Calu3 (cell line): ENCODE data around the gene PAQR4. TPM values are rescaled to one million over a fixed set of nuclear protein-coding genes. Genes with fewer than 3 reads are reported as not detected.

Experiments
- BruUV-seq: library from RNA; stranded (reverse); fragments of 400-500 nt; replicated peaks from 2 replicates; lab custom pipeline; 2021; lab: Mats Ljungman, UMichigan
- CTCF ChIA-PET: fragments of 300-600 bp; sonication (Branson Sonifier 250); formaldehyde crosslinking; loops from one replicate; lab custom pipeline; 2022; ENCODE audit warnings: antibody characterized with exemption; lab: Charles Lee
- DNase-seq: peaks from one replicate; pipeline ENCODE4 v3.0.0; 2022
- H3K27ac Mint-ChIP-seq: one replicate; pipeline ENCODE4 v1.8.0; 2022; ENCODE audit warnings: mixed read lengths; ENCODE audit not compliant: unreplicated experiment
- H3K27me3 Mint-ChIP-seq: one replicate; pipeline ENCODE4 v1.8.0; 2022; ENCODE audit warnings: mixed read lengths; ENCODE audit not compliant: unreplicated experiment
- H3K36me3 Mint-ChIP-seq: one replicate; pipeline ENCODE4 v1.8.0; 2022; ENCODE audit warnings: mild to moderate bottlenecking, moderate library complexity, mixed read lengths; ENCODE audit not compliant: insufficient read depth, unreplicated experiment
- H3K4me1 Mint-ChIP-seq: one replicate; pipeline ENCODE4 v1.8.0; 2022; ENCODE audit warnings: mild to moderate bottlenecking, low read depth, mixed read lengths; ENCODE audit not compliant: unreplicated experiment
- H3K4me3 Mint-ChIP-seq: one replicate; pipeline ENCODE4 v1.8.0; 2022; ENCODE audit warnings: mild to moderate bottlenecking, low read depth, moderate library complexity, mixed read lengths; ENCODE audit not compliant: unreplicated experiment
- H3K9me3 Mint-ChIP-seq: one replicate; pipeline ENCODE4 v1.8.0; 2022; ENCODE audit warnings: low read depth, mixed read lengths; ENCODE audit not compliant: unreplicated experiment
- intact Hi-C: fragments of 100-400 bp; cut with micrococcal nuclease; formaldehyde crosslinking; loops from one replicate; pipeline ENCODE4 v1.10.0; 2022; ENCODE audit not compliant: unreplicated experiment
- total RNA-seq: library from RNA; stranded (reverse); gene quantifications from 2 replicates; pipeline ENCODE4 v1.2.3, GENCODE V29; 2022
- TF ChIP-seq, protein P1 (sequence below): fragments of 200-600 bp; IDR thresholded peaks from one replicate; pipeline ENCODE4 v1.8.0; 2022; ENCODE audit warnings: antibody characterized with exemption; ENCODE audit not compliant: unreplicated experiment

Gene PAQR4
- total RNA-seq, 1 experiment from 2014 or later = 56.0 TPM

DNA sequence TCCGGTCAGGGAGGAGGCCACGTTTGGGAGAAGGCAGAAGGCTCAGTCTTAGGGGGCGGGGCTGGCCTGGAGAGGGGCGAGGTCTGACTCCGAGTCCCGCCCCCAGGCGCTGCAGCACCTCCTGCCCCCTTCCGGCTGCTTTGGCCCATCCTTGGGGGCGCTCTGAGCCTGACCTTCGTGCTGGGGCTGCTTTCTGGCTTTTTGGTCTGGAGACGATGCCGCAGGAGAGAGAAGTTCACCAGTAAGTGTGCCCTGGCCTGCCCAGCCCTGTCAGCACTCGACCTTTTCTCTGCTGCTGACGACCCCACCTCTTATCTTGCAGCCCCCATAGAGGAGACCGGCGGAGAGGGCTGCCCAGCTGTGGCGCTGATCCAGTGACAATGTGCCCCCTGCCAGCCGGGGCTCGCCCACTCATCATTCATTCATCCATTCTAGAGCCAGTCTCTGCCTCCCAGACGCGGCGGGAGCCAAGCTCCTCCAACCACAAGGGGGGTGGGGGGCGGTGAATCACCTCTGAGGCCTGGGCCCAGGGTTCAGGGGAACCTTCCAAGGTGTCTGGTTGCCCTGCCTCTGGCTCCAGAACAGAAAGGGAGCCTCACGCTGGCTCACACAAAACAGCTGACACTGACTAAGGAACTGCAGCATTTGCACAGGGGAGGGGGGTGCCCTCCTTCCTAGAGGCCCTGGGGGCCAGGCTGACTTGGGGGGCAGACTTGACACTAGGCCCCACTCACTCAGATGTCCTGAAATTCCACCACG, 52.5 kb downstream of the PAQR4 start:
- H3K9me3 Mint-ChIP-seq = no peaks in the 10 kb centered on the region
- TF ChIP-seq, protein P1, sequence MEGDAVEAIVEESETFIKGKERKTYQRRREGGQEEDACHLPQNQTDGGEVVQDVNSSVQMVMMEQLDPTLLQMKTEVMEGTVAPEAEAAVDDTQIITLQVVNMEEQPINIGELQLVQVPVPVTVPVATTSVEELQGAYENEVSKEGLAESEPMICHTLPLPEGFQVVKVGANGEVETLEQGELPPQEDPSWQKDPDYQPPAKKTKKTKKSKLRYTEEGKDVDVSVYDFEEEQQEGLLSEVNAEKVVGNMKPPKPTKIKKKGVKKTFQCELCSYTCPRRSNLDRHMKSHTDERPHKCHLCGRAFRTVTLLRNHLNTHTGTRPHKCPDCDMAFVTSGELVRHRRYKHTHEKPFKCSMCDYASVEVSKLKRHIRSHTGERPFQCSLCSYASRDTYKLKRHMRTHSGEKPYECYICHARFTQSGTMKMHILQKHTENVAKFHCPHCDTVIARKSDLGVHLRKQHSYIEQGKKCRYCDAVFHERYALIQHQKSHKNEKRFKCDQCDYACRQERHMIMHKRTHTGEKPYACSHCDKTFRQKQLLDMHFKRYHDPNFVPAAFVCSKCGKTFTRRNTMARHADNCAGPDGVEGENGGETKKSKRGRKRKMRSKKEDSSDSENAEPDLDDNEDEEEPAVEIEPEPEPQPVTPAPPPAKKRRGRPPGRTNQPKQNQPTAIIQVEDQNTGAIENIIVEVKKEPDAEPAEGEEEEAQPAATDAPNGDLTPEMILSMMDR = no peak
- H3K4me3 Mint-ChIP-seq = peak overlapping the region; percentile 80
- TSS peak; percentile 63 for BruUV-seq
- intact Hi-C loops = no loop called here
- peaks cover 81% of the 10 kb centered on the region for H3K36me3 Mint-ChIP-seq
- CTCF ChIA-PET = interaction anchor here (0.6 to 7.8 kb wide), 9 partner anchors 9 to 113 kb away, joined by 3 to 126 read pairs (median 3); partner anchors contain the start of gene ZNF213
- peak; percentile 96 for DNase-seq
- H3K4me1 Mint-ChIP-seq = peaks cover 30% of the 10 kb centered on the region
- peak overlapping the region; percentile 89 for H3K27ac Mint-ChIP-seq
- H3K27me3 Mint-ChIP-seq = no peaks in the 10 kb centered on the region

DNA sequence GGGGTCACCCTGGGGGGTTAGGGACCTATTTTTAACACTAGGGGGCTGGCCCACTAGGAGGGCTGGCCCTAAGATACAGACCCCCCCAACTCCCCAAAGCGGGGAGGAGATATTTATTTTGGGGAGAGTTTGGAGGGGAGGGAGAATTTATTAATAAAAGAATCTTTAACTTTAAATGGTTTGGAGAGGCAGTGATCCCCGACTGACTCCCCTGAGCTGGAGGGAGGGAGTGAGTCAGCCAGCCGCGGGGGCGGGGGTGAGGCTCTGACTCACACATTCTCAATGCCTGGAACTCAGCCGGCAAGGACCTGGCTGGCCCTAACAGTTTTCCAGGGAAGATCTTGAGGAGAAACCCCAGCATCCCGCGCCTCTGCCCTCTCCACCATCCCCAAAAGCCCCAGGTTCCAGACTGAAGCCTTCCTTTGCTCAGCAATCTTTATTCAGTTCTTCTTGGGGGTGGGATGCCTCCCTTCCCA, 53.1 kb downstream of the PAQR4 start:
- Mint-ChIP-seq H3K4me3 (peak overlapping the region; percentile 80), H3K36me3 (peaks cover 84% of the 10 kb centered on the region), H3K27ac (peak overlapping the region; percentile 89), H3K4me1 (peaks cover 30% of the 10 kb centered on the region), H3K9me3 (no peaks in the 10 kb centered on the region), H3K27me3 (no peaks in the 10 kb centered on the region)
- BruUV-seq = no TSS peak
- DNase-seq = peak; percentile 98
- CTCF ChIA-PET = interaction anchor here (0.6 to 7.8 kb wide), 6 partner anchors 9 to 1104 kb away, joined by 3 to 126 read pairs (median 4); partner anchors contain the start of genes HS3ST6 and ZNF213
- TF ChIP-seq, protein P1 = no peak
- intact Hi-C loops = no loop called here

DNA sequence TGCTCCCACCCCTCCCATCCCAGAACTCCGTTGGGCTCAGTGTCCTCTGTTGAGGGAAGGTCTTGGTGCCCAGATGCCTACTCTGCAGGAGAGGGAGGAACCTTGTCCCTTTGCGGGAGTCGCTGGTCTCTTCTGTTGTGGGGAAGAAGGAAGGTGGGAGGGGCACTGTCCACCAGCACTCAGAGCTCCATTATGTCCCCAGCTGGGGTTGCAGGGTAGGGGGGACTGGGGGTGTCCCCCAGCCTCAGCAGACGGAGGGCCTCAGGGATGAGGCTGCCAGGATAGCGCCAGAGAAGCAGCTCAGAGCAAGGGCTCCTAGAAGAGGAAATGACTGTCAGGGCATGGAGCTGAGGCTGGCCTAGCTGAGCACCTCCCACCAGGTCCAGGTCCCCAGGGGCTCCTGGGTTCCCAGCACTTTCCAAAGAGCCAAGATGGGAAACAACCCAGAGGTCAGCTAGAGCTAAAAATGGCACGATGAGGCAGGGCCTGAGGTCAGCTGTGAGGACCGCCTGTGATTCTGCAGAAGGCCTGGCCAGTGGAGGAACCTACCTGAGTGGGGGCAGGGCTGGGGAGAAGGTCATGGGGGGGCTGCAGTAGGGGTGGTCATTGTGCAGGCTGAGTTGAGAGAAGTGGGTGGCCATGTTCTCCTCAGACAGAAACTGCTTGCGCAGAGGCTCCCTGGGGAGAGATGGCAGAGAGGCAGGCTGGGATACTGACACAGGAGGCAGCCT, 53.7 kb downstream of the PAQR4 start:
- TF ChIP-seq, protein P1 = no peak
- Mint-ChIP-seq H3K4me1 (peaks cover 30% of the 10 kb centered on the region), H3K4me3 (peak overlapping the region; percentile 80), H3K36me3 (peaks cover 87% of the 10 kb centered on the region), H3K27ac (peak overlapping the region; percentile 89), H3K9me3 (no peaks in the 10 kb centered on the region), H3K27me3 (no peaks in the 10 kb centered on the region)
- no peak for DNase-seq
- CTCF ChIA-PET = interaction anchor here (0.6 to 7.8 kb wide), 5 partner anchors 8 to 1105 kb away, joined by 3 to 126 read pairs (median 6); partner anchors contain the start of genes HS3ST6 and ZNF213
- intact Hi-C loops = no loop called here
- BruUV-seq = TSS peak; percentile 40

Other genes starting within 250 kb of the PAQR4 start
- 2.0 and 2.4 TPM in 2 replicates for gene PRSS27, start 249.1 kb upstream of the PAQR4 start, total RNA-seq
- 870 and 905 TPM in 2 replicates for gene SRRM2, start 216.7 kb upstream of the PAQR4 start, total RNA-seq
- 269 TPM in 2 replicates for gene ELOB, start 192.1 kb upstream of the PAQR4 start, total RNA-seq
- gene PRSS33, start 181.8 kb upstream of the PAQR4 start, total RNA-seq = 7.9 and 13.2 TPM in 2 replicates
- not detected in 2 replicates for gene PRSS41, start 170.9 kb upstream of the PAQR4 start, total RNA-seq
- not detected in 2 replicates for gene PRSS21, start 152.1 kb upstream of the PAQR4 start, total RNA-seq
- gene ZG16B, start 139.0 kb upstream of the PAQR4 start, total RNA-seq = 10.3 and 15.5 TPM in 2 replicates
- 140 and 141 TPM in 2 replicates for gene PRSS22, start 111.2 kb upstream of the PAQR4 start, total RNA-seq
- 10.8 and 13.0 TPM in 2 replicates for gene FLYWCH2, start 86.1 kb upstream of the PAQR4 start, total RNA-seq
- gene FLYWCH1, start 57.4 kb upstream of the PAQR4 start, total RNA-seq = 34.8 and 36.8 TPM in 2 replicates
- gene KREMEN2, start 5.1 kb upstream of the PAQR4 start, total RNA-seq = 0.51 TPM in 1 of 2 replicates, not detected in the other
- 91.2 and 107 TPM in 2 replicates for gene PKMYT1, start 11.1 kb downstream of the PAQR4 start, total RNA-seq
- gene CLDN9, start 43.6 kb downstream of the PAQR4 start, total RNA-seq = 13.5 and 17.8 TPM in 2 replicates
- 1.2 and 2.1 TPM in 2 replicates for gene CLDN6, start 48.8 kb downstream of the PAQR4 start, total RNA-seq
- gene TNFRSF12A, start 51.0 kb downstream of the PAQR4 start, total RNA-seq = 478 and 509 TPM in 2 replicates
- 61.1 and 75.4 TPM in 2 replicates for gene HCFC1R1, start 54.6 kb downstream of the PAQR4 start, total RNA-seq
- gene THOC6, start 54.7 kb downstream of the PAQR4 start, total RNA-seq = 50.8 and 54.4 TPM in 2 replicates
- gene BICDL2, start 67.6 kb downstream of the PAQR4 start, total RNA-seq = 59.4 and 70.9 TPM in 2 replicates
- gene MMP25, start 77.2 kb downstream of the PAQR4 start, total RNA-seq = 0.27 and 0.31 TPM in 2 replicates
- gene IL32, start 96.3 kb downstream of the PAQR4 start, total RNA-seq = 81.8 and 89.0 TPM in 2 replicates
- not detected in 2 replicates for gene ZSCAN10, start 129.9 kb downstream of the PAQR4 start, total RNA-seq
- 17.2 and 17.7 TPM in 2 replicates for gene ZNF205, start 143.2 kb downstream of the PAQR4 start, total RNA-seq
- 9.8 and 11.8 TPM in 2 replicates for gene ZNF213, start 165.7 kb downstream of the PAQR4 start, total RNA-seq
- 0.40 and 0.54 TPM in 2 replicates for gene OR1F1, start 218.9 kb downstream of the PAQR4 start, total RNA-seq